Measurements from ENCODE around the gene EPSTI1.

EPSTI1 gene

GRCh38 chr13:43020794-43021193 is 28.8 kb upstream of the EPSTI1 start:
- H3K9me2 ChIP-seq (ENCODE audit: low read depth, low read length), result no peaks in the 10 kb centered on the region
- H3K36me3 ChIP-seq (ENCODE audit: insufficient read depth, low read length), result peaks cover 8% of the 10 kb centered on the region
- H3K9me3 ChIP-seq (ENCODE audit: low read length), result no peaks in the 10 kb centered on the region
- H3F3A ChIP-seq (ENCODE audit: insufficient read depth, low read length), result no peaks in the 10 kb centered on the region
- TF ChIP-seq CTCF (IDR thresholded peaks at IDR 0.05; ENCODE audit: low read length) (no peak), EZH2 (IDR thresholded peaks at IDR 0.05; ENCODE audit: borderline replicate concordance, low read length) (no peak)
- H3K4me1 ChIP-seq (ENCODE audit: insufficient read depth, low read length, severe bottlenecking), result peaks cover 24% of the 10 kb centered on the region
- H3K4me3 ChIP-seq (ENCODE audit: low read depth, low read length, poor library complexity, severe bottlenecking), result no peak overlapping the region
- no peak overlapping the region for H3K9ac ChIP-seq (ENCODE audit: low read length)
- H3K27ac ChIP-seq (ENCODE audit: low read depth, low read length, poor library complexity, severe bottlenecking), result no peak overlapping the region
- no peak overlapping the region for H2AFZ ChIP-seq (ENCODE audit: low read length)
- H3K27me3 ChIP-seq (ENCODE audit: insufficient read depth, low read length), result no peaks in the 10 kb centered on the region
- H3K79me2 ChIP-seq (ENCODE audit: insufficient read depth, low read length), result peaks cover 15% of the 10 kb centered on the region
- no peaks in the 10 kb centered on the region for H4K20me1 ChIP-seq (ENCODE audit: insufficient read depth, low read length)
- no peak overlapping the region for H3K4me2 ChIP-seq (ENCODE audit: low read length)

- TF ChIP-seq CTCF (IDR thresholded peaks at IDR 0.05; ENCODE audit: low read length) (no peak), EZH2 (IDR thresholded peaks at IDR 0.05; ENCODE audit: borderline replicate concordance, low read length) (no peak)
- no peak overlapping the region for H3K4me3 ChIP-seq (ENCODE audit: low read depth, low read length, poor library complexity, severe bottlenecking)
- H3F3A ChIP-seq (ENCODE audit: insufficient read depth, low read length), result no peaks in the 10 kb centered on the region
- no peak overlapping the region for H3K27ac ChIP-seq (ENCODE audit: low read depth, low read length, poor library complexity, severe bottlenecking)
- no peak overlapping the region for H2AFZ ChIP-seq (ENCODE audit: low read length)
- peaks cover 5% of the 10 kb centered on the region for H3K79me2 ChIP-seq (ENCODE audit: insufficient read depth, low read length)
- no peak overlapping the region for H3K9ac ChIP-seq (ENCODE audit: low read length)
- no peaks in the 10 kb centered on the region for H3K9me2 ChIP-seq (ENCODE audit: low read depth, low read length)
- peaks cover 14% of the 10 kb centered on the region for H3K4me1 ChIP-seq (ENCODE audit: insufficient read depth, low read length, severe bottlenecking)
- H3K4me2 ChIP-seq (ENCODE audit: low read length), result no peak overlapping the region
- no peaks in the 10 kb centered on the region for H3K9me3 ChIP-seq (ENCODE audit: low read length)
- H3K27me3 ChIP-seq (ENCODE audit: insufficient read depth, low read length), result no peaks in the 10 kb centered on the region
- peaks cover under 1% of the 10 kb centered on the region for H3K36me3 ChIP-seq (ENCODE audit: insufficient read depth, low read length)
- no peaks in the 10 kb centered on the region for H4K20me1 ChIP-seq (ENCODE audit: insufficient read depth, low read length)
Measured at GRCh38 chr13:43019811-43020210, 27.8 kb upstream of the EPSTI1 start.

- H3K4me2 ChIP-seq (ENCODE audit: low read length), result no peak overlapping the region
- H3K4me3 ChIP-seq (ENCODE audit: low read depth, low read length, poor library complexity, severe bottlenecking), result no peak overlapping the region
- TF ChIP-seq EZH2 (IDR thresholded peaks at IDR 0.05; ENCODE audit: borderline replicate concordance, low read length) (no peak), CTCF (IDR thresholded peaks at IDR 0.05; ENCODE audit: low read length) (no peak)
- H3K9me2 ChIP-seq (ENCODE audit: low read depth, low read length), result no peaks in the 10 kb centered on the region
- H4K20me1 ChIP-seq (ENCODE audit: insufficient read depth, low read length), result no peaks in the 10 kb centered on the region
- H3K27me3 ChIP-seq (ENCODE audit: insufficient read depth, low read length), result no peaks in the 10 kb centered on the region
- no peaks in the 10 kb centered on the region for H3K79me2 ChIP-seq (ENCODE audit: insufficient read depth, low read length)
- no peaks in the 10 kb centered on the region for H3K36me3 ChIP-seq (ENCODE audit: insufficient read depth, low read length)
- H3F3A ChIP-seq (ENCODE audit: insufficient read depth, low read length), result no peaks in the 10 kb centered on the region
- H3K27ac ChIP-seq (ENCODE audit: low read depth, low read length, poor library complexity, severe bottlenecking), result no peak overlapping the region
- no peak overlapping the region for H3K9ac ChIP-seq (ENCODE audit: low read length)
- H3K9me3 ChIP-seq (ENCODE audit: low read length), result no peaks in the 10 kb centered on the region
- no peaks in the 10 kb centered on the region for H3K4me1 ChIP-seq (ENCODE audit: insufficient read depth, low read length, severe bottlenecking)
- no peak overlapping the region for H2AFZ ChIP-seq (ENCODE audit: low read length)
Measured at GRCh38 chr13:43016226-43016625, 24.2 kb upstream of the EPSTI1 start.
